Stimulated activated CD8-positive, alpha-beta memory T cell treated with anti-CD3 and anti-CD28 coated beads, Interleukin-15, amount 100 ng/mL, for 4 hours (primary cell): ENCODE measurements around the gene MYOG.

Experiments used
- DNase-seq, 2 donors: peaks; one replicate each; pipeline ENCODE4 v3.0.0-alpha.2; 2020; ENCODE audit warnings: low read depth in 2 of 2

The MYOG gene

DNA sequence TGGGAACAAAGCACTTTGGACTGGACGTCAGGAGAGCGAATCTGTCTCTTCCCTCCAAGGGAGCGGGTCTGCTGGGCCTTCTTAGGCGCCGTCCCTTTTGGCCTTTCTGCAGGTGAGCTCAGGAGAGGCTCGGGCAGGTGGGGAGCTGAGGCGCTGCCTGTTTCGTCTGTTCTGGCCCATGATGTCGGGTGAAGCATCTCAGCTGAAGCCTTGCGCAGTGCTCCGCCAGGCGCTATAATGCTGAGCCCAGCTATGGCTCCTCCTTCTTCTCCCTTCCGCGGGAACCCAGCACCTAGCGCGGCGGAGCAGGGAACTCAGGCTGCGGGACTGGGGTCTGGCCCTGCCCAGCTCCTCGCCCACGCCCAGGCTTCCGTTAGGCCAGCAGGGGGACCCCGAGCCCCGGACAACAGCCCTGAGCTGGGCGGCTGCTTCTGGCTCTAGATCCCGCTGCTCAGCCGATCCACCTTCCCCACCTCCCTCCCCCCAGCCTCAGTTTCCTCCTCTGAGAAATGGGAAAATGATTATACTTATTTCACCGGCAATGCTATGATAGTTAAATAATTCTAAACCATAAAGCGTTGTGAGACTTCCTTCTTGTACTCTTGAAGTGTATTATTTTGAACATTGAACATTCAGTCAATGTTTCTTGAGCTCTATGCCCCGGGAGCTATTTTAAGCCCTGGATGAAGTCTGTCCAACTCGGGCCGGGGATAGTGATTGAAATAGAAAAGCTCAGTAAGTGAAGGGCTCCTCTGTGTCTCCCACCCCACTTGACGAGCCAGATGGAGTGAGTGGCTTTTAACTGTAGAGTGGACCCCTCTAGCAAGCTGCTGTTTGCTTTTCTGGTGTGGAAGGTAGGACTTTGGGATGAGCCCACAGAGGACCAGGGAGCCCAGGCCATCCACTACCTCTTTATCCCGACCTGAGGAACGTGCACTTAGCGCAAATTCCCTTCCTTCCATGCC is 32.1 kb upstream of the MYOG start:
- DNase-seq: no peak

DNA sequence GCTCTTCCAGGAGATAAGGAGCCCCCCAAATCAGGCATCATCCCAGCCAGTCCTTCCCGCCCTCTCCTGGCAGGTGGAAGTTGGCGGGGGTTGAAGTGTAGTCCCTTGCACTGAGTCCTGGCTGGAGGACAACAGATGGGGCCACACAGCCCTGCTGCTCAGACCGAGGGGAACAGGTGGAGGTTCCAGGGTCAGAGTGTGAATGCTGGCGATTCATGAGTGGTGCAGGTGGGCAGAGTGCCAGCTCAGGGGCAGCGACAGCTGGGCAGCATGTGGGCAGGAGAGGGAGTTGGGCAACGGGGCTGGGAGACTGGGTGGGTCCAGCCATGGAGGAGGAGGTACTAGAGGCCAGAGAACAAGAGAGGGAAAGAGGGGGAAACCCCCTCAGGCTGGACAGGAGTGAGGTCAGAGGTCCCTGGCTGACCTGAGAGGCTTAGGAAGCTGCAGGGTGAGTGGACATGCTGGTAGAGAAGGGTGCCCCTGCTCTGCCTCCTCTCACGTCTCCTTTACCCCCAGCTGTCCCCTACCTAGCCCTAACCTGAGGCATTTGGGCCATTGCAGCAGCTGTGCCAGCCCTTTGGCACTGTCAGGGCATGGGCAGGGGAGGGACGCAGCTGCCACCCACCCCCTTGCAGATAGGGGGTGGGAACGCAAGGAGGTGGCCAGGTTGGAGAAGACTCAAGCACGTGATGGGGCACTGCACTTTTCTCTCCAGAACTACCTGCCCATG is 30.4 kb upstream of the MYOG start:
- no peak for DNase-seq

DNA sequence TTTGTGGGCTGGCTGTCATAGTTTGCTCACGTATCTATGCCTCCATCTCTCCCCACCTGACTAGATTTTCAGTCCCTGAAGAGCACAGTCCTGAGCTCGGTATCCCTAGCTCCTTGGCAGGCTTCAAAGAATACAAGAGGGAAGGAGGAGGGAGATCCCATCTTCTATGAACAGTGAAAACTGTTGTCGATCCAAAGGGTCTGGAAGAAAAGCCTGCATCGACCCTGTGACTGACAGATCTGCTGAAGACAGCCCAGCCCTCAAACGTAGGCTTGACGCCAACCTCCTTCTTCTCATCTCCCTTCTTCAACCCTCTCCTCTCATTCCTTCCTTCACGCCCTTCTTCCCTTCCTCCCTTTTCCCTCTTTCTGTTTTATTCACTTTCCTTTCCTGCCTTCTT is 28.4 kb upstream of the MYOG start:
- DNase-seq: no peak

DNA sequence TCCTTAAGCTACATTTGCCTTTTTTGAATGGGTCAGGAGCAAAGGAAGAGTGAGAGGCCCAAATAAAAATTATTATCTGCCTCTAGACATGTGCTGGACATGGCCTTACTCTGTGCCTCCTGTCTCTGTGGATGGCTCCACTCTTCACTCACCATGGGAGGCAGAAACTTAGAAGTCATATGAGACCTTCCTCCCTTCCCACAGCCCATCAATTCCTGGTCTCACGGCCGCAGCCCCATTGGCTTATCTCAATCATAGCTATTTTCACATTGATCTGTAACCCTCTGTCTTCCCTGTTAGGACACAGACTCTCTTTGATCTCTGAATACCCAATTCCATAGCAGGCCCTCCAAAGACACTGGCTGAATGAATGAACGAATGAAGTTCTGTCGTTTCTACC is 27.5 kb upstream of the MYOG start:
- no peak for DNase-seq

DNA sequence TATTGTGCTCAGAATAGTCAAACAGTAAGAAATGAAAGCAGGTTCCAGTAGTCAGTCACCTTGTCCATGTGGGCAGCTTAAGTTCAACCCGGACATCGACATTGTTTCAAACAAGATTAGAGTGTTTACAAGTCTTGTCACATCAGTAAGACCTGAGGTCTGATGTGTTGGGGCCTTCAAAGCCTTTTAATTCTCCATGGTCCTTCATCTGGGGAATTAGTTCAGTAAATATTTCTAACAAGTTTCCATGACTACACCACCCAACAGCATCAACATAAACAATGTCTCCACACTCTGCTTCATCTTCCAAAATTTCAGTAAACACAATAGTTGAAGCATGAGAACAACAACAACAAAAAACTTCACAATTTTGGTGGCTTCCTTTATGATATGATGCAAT is 26.7 kb upstream of the MYOG start:
- no peak for DNase-seq

DNA sequence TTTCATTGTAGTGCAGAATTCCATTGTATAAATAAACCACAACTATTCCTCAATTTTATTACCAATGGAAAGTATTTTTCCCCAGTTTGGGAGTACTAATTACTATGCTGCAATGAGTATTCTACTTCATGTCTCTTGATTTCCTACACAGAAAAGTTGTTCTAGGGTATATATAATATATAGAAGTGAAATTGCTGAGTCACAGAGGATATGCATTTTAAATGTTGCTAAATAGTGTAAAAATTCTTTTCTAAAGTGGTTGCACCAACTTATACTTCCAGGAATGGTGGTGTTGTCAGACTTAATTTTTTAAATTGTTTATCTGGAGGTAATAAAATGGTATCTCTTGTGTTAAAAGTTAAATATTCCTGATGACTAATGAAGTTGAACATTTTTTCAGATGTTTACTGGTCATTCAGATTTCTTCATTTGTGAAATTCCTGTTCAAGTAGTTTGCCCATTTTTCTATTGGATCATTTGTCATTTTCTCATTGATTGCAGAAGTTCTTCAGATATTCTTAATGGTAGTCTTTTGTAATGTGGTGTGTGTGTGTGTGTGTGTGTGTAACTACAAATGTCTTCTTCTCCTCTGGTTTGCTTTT is 19.1 kb upstream of the MYOG start:
- no peak for DNase-seq

DNA sequence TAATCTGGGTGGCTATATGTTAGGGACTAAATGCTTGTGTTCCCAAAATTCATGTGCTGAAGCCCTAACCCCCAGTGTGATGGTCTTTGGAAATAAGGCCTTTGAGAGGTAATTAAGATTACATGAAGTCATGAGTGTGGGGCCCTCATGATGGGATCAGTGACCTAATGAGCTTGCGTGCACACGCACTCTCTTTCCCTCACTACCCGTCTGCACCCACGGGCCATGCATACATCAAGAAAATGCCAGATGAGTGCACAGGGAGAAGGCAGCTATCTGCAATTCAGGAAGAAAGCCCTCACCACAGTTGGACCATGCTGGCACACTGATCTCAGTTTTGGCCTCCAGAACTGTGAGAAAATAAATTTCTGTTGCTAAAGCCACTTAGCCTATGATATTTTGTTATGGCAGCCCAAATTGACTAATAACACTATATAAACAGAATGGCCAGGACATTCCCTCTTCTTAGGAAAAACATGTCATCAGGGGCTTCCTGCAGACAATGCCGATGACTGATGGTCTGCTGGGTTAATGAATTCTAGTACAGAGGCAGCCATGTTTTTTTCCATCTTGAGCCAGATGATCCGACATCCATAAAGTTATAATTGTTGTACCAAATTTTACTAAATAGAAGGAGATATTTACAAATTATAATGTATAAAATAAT is 18.1 kb upstream of the MYOG start:
- DNase-seq: no peak

DNA sequence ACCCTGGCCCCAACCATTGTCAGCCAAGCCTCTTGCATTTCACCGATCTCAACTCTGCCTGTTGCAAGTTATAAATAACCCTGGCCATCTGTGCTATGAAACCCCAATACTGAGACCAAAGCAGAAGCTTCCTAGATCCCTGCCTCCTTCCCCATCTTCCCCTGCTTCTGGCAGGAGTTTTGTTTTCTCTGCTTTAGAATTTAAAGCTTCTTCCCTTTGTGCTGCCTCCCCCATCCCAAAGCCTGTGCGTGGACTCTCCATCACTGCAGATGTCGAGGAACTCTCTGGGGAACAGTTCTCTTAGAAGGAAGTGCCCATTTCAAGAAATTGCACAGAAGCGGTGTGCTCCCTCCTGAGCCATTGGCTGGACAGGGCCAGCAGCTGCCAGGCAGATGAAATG is 17.4 kb upstream of the MYOG start:
- no peak for DNase-seq

DNA sequence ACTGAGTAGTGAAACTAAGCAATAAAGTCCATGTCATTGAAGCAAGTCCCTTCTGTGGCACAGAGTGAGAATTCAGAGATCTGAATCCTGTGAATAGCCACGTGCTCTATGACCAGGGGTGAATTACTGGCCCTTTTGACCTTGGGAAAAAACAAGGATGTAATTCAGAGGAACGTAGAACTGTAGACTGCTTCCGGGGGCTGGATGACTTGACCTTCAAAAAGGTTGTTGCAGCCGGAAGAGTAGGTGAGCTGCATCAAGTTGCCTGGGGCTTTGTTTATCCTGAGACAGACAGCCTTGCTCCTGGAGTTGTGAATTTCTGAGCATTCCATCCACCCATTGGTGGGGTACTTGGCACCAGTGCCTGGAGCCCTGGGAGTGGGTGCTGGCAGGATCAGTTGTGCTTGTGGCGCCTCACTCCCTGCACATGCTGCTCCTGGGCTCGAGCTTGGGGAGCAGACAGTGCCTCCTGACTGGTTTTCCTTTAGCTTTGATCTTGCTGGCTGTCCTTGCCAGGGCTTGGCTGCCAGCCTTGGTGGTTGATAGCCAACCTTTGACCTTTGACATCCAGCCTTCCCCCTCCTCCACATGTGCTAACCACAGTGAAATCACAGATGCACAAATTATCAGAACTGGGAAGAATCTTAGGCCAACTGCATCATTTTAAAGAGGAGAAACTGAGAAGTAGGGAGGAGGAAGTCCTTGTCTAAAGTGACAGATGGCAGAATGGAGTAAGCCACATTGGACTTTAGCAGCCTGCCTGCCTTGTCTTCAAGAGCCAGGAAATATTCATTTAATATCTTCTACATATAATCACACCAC is 16.2 kb upstream of the MYOG start:
- DNase-seq: no peak

DNA sequence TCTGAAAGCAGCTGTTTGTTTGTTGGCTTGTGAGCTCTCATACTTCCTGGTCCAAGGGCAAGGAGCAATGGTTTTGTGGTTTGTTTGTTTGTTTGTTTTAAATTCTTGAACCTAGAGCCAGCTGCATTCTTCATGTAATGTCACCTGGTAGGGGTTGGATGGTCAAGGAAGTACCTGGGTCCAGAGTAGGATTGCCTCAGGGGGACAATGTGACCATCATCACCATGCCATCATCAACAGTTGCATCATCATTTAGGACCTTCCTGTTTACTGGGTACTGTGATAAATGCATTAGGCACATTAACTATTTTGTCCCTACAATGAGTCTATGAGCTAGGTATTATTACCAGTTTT is 14.7 kb upstream of the MYOG start:
- DNase-seq: no peak

DNA sequence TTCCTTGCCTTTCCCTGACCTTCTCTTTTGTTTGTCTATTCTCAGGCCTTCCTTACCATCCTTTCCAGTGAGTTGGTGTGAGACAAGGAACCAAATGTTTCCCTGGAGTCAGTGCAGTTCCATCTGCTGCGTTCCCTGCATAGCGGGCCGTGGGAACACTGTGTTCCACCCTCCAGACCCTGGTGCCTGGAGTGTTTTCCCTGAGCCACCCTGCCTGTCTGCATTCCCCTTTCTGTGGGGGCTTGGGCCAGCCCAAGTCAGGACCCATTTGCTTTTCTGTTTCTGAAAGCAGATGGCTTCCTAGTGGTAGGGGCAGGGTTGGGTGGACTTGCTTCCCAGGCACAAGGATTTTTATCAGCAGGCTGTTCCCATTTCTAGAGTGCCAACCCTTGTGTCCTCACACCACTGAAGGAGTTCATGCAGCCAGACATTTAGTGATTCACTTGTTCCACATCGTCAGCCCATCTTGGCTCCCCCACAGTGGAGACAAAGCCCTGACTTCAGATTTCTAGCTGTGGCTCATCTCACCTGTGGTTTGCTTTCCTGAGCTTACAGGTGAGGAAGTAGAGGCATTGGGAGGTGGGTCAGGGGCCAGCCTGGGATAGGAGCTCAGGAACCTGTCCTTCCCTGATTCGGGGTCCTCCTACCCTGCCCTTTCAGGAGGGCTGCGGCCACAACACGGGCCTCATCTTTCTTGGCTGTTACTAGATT is 14.1 kb upstream of the MYOG start:
- no peak for DNase-seq

DNA sequence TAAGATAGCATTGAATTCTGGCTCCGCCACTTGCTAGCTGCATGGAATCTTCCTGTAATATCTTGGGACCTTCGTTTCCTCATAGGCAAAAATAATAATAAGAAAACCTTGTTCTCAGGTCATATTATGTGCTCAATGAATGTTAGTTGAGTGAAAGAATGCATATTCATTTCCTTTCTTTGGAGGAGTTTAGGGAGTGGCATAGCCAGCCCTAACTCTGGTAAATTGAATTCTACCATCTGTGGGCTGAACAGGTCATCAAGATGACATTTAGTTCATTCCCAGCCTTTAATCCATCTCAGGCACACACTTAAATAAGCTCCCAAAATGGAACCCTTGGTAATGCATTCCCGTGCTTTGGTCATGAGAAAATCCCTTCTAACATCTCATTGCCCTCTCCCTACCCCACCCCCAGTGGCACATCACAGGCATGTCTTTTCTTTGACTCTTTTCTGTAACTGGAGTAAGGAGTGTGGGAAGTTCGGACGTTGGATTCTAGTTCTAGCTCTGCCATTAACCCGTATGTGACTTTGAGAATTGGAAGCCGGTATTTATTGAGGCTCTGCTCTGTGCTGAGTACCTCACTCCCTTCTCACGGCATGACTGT is 13.2 kb upstream of the MYOG start:
- no peak for DNase-seq

DNA sequence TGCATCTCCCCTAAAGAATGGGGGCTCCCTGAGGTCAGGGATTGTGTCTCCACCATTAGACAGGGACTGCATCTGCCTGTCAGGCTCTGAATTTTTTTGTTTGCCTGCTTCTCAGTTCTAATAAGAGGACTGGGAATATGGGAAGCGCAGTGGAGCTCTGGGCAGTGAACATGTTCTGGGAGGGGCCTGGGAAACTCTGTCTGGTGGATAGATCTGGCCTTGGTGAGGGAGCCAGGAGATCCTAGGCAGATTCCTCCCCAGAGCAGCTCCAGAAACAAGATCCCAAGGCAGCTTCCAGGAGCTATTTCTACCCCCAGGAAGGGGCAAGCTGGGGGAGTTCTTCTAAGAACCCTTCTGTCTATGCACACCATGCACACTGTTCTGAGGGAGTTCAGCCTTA is 12.6 kb upstream of the MYOG start:
- no peak for DNase-seq

DNA sequence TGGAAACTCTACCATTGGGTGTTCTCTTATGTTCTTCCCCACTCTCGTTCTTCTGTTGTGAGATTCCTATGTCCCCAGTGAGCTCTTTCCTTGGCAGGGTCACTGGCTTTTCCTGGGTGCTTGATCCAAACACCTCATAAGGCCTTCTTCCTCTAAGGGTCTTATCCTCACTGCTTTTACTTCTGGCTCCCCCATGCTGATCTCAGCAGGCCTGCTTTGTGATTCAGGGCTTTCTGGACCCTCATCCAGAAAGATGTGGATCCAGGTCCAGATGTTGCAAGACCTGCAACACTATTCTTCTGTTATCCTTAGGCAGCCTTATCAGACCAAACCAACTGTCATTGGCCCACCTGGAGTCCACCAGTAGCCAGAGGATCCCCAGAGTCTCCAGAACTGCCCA is 11.2 kb upstream of the MYOG start:
- no peak for DNase-seq

DNA sequence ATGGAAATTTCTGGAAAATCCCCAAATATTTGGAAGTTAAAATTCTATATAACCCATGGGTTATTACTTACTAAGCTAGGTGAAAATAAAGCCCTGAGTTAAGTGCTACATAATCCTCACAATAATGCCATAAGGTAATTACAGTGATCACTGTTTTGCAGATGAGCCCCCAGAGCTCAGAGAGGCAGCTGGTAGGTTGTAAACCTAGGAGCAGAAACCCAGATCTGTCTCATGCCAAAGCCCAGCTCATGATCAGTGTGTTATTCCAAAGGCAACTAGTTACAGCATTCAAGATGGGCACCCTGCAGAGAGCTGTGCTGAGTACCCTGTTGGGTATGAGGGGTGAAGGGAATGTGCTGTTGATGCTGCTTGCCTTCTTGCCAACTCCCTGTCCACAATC is 10.8 kb upstream of the MYOG start:
- no peak for DNase-seq

DNA sequence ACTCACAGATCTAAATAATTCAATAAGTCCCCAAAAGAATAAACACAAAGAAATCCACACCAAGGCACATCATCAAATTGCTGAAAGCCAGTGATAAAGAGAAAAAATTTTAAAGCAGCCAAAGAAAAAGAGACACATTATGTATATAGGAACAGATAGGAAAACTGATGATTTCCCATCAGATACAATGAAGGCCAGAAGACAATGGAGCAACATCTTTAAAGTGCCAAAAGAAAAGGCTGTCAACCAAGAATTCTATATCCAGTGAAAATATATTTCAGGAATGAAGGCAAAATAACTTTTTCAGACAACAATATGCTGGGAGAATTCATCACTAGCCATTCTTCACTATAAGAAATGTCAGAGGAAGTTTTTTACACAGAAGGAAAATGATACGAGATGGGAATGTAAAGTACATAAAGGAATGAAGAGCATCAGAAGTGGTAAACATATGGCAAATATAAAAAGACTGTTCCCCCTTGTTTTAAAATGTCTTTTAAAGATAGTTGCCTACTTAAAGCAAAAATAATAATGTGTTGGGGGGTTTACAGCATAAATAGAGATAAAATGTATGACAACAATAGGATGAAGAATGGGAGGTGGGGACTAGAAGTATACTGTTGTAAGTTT is 9.4 kb upstream of the MYOG start:
- DNase-seq: no peak

DNA sequence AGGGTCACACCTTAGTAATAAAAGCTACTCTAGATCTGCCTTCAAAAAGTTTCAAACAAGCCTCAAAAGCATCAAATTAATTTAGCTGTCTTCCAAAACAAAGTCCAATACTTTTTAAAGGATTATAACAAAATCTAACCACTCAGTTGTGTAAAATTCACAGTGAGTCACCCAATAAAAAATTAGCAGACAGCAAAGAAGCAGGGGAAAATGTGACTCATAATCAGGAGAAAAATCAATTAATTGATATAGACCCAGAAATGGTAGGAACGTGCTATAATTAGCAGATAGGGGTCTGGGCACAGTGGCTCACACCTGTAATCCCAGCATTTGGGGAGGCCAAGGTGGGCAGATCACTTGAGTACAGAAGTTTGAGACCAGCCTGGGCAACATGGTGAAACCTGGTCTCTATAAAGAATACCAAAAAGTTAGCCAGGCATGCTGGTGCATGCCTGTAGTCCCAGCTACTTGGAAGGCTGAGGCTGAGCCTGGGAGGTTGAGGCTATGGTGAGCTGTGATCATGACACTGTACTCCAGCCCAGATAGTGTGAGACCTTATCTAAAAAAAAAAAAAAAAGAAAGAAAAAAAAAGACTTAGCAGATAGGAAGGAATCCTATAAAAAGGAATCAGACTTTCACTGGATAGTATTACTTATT is 8.1 kb upstream of the MYOG start:
- no peak for DNase-seq

DNA sequence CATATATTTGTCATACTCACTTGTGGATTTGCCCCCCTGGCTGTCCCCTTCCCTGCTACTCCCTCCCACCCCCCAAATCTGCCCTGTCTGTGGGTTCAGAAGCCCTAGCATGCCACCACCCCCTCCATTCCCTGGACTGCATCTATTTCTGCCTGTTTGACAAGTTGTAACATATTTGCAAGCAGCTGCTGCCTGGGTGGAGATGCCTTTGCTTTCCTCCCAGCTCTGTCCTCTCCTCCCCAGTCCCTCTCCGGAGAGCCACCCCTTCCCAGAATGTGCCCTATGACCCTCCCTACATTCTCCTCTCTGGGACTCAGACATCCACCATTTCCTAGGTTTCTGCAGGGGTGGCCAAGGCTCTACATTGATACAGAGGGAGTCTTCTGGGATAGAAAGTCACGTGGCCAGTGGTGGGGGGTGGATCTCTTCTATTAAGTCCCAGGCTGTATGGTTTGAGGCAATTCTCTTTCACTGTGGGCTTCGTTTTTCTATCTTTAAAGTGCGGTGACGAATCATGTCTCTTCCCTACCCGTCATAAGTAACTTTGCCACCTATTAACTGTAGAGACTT is 6.0 kb upstream of the MYOG start:
- no peak for DNase-seq

DNA sequence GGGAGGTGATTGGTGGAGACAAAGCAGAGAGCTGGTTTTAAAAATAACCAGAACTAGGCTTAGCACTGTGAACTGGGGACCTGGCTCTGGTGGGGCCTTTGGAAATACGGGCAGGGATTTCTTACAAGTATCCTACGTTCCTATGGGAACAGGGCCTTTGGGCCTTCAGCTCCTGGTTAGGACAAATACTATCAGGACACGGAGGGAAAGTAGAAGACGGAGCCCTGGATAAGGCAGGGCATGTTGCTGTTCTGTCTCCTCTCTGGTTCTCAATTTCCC is 5.3 kb upstream of the MYOG start:
- DNase-seq: no peak
